K562 (cell line): ENCODE data around the gene PAIP1. TPM values are rescaled to one million over a fixed set of nuclear protein-coding genes. Genes with fewer than 3 reads are reported as not detected.
"Not testable (repeated sequence)": the region's sequence is repeated elsewhere in the genome, so short reads cannot be mapped to it uniquely, and the experiment has no call there.

ENCODE experiments used
- ATAC-seq: fragments of 200-7000 bp; cut with Tn5 transposase; 3 replicates; pipeline ENCODE4 v1.9.1; 2020; ENCODE audit warnings: moderate library complexity
- BruUV-seq: library from RNA; stranded (reverse); fragments of 400-500 nt; replicated peaks from 2 replicates; lab custom pipeline; 2021; lab: Mats Ljungman, UMichigan
- CTCF ChIA-PET: fragments of 300-600 bp; formaldehyde crosslinking; extraction: SDS; loops from one replicate; lab custom pipeline; 2021; ENCODE audit warnings: low intra/inter-chr PET ratio; lab: Yijun Ruan, JAX
- POLR2A ChIA-PET: fragments of 300-600, 350-650 bp; sonication (Branson Sonifier 250); formaldehyde crosslinking; extraction: SDS; loops from one replicate; lab custom pipeline; 2021; ENCODE audit warnings: antibody characterized with exemption, inconsistent platforms; lab: Yijun Ruan, JAX
- DNase-seq, 4 experiments: peaks; one replicate each; pipeline versions ENCODE4 v3.0.0 to v3.0.0-alpha.2; 2011 to 2018; ENCODE audit warnings: low spot score in 3 of 4, mixed read lengths in 3 of 4; ENCODE audit errors: extremely low read depth in 1 of 4
- FAIRE-seq: peaks from 2 replicates; lab custom pipeline; 2011; peaks lifted over from hg19 to GRCh38; lab: Jason Lieb, UNC
- H2AFZ ChIP-seq: 2 replicates; pipeline ENCODE4 v1.6.0; 2011; ENCODE audit warnings: low read depth, low read length, control low read depth, inconsistent platforms
- H3K27ac ChIP-seq: fragments of 200-600 bp; 3 replicates; pipeline ENCODE4 v1.8.0; 2011; ENCODE audit warnings: low read depth, mild to moderate bottlenecking, control low read depth, inconsistent platforms, low read length, moderate library complexity, mixed read lengths; ENCODE audit errors: extremely low read depth
- H3K27me3 ChIP-seq, 2 experiments: fragments of 300-600 bp in 1 of 2; 2 replicates in 1 of 2; 3 replicates in 1 of 2; pipeline versions ENCODE4 v1.6.0 to v1.8.0; 2011; ENCODE audit warnings: inconsistent platforms in 2 of 2, low read length in 2 of 2, mild to moderate bottlenecking in 1 of 2, mixed read lengths in 1 of 2, moderate library complexity in 1 of 2; ENCODE audit not compliant: control insufficient read depth in 2 of 2, insufficient read depth in 2 of 2
- H3K36me3 ChIP-seq: fragments of 300-600 bp; 3 replicates; pipeline ENCODE4 v1.8.0; 2011; ENCODE audit warnings: mild to moderate bottlenecking, low read length, inconsistent platforms; ENCODE audit not compliant: control insufficient read depth, insufficient read depth
- H3K4me1 ChIP-seq, 2 experiments: fragments of 200-600 bp in 1 of 2; replicated peaks in 1 of 2; 2 replicates in 1 of 2; 3 replicates in 1 of 2; pipeline versions ENCODE4 v1.5.1 to v1.8.0; 2011; ENCODE audit warnings: inconsistent platforms in 2 of 2, low read length in 2 of 2, mild to moderate bottlenecking in 1 of 2, mixed read lengths in 1 of 2, moderate library complexity in 1 of 2; ENCODE audit not compliant: control insufficient read depth in 2 of 2, insufficient read depth in 2 of 2
- H3K4me2 ChIP-seq: 2 replicates; pipeline ENCODE4 v1.6.1; 2011; ENCODE audit warnings: low read length, control low read depth, inconsistent platforms, mixed read lengths; ENCODE audit not compliant: insufficient read depth
- H3K4me3 ChIP-seq: fragments of 200-600 bp; sonication (generic), shearing (Covaris generic); 2 replicates; pipeline ENCODE4 v1.5.1; 2016; ENCODE audit warnings: control low read depth, inconsistent platforms
- H3K79me2 ChIP-seq: fragments of 200-600 bp; 3 replicates; pipeline ENCODE4 v1.8.0; 2011; ENCODE audit warnings: low read length, inconsistent platforms; ENCODE audit not compliant: control insufficient read depth, insufficient read depth
- H3K9ac ChIP-seq, 2 experiments: 2 replicates each; pipeline versions ENCODE4 v1.6.0 to v1.6.1; 2011; ENCODE audit warnings: low read depth in 2 of 2, low read length in 2 of 2, control low read depth in 1 of 2, inconsistent platforms in 1 of 2, mild to moderate bottlenecking in 1 of 2, mixed read lengths in 1 of 2; ENCODE audit not compliant: insufficient read depth in 1 of 2
- H3K9me1 ChIP-seq: one replicate; pipeline ENCODE4 v1.6.0; 2011; ENCODE audit warnings: inconsistent platforms, mild to moderate bottlenecking, low read length, moderate library complexity; ENCODE audit not compliant: control insufficient read depth, insufficient read depth
- H3K9me3 ChIP-seq: replicated peaks from 2 replicates; pipeline ENCODE4 v1.5.1; 2011; ENCODE audit warnings: low read depth, low read length, inconsistent platforms; ENCODE audit not compliant: control insufficient read depth, insufficient read depth
- H4K20me1 ChIP-seq: replicated peaks from 2 replicates; pipeline ENCODE4 v1.6.1; 2011; ENCODE audit warnings: low read length, inconsistent platforms, mixed read lengths; ENCODE audit not compliant: control insufficient read depth, insufficient read depth
- EGR1 ChIP-seq: fragments of 450-650 bp; conservative IDR thresholded peaks from 2 replicates; pipeline ENCODE4 v1.6.1; 2017; ENCODE audit warnings: mild to moderate bottlenecking
- ELF1 ChIP-seq: fragments of 200-800 bp; sonication (Bioruptor generic); IDR thresholded peaks from 2 replicates; pipeline ENCODE4 v1.6.1; 2016; ENCODE audit warnings: missing genetic modification characterization, missing compliant biosample characterization
- ETV5 ChIP-seq: sonication (generic); formaldehyde crosslinking; IDR thresholded peaks from 2 replicates; pipeline ENCODE4 v1.4.0; 2020; ENCODE audit warnings: low read depth, mild to moderate bottlenecking, missing genetic modification reagents
- GABPA ChIP-seq: fragments of 200-800 bp; sonication (Bioruptor generic); conservative IDR thresholded peaks from 2 replicates; pipeline ENCODE4 v1.6.1; 2016; ENCODE audit warnings: low read depth, missing genetic modification characterization, missing compliant biosample characterization
- GTF2A2 ChIP-seq: IDR thresholded peaks from 2 replicates; pipeline ENCODE4 v1.6.1; 2016; ENCODE audit warnings: mild to moderate bottlenecking, missing genetic modification characterization, missing compliant biosample characterization
- HMGN3 ChIP-seq: IDR thresholded peaks from 2 replicates; pipeline ENCODE4 v1.6.1; 2011; ENCODE audit warnings: borderline replicate concordance, low read depth, mild to moderate bottlenecking, mixed read lengths, low read length; ENCODE audit not compliant: insufficient read length; ENCODE audit errors: extremely low read depth
- RBM22 ChIP-seq: fragments of 200-400 bp; formaldehyde crosslinking; IDR thresholded peaks from 2 replicates; pipeline ENCODE4 v1.6.1; 2018; ENCODE audit warnings: low read length, low read depth; ENCODE audit not compliant: poor library complexity, severe bottlenecking
- STAG1 ChIP-seq: sonication (generic); formaldehyde crosslinking; IDR thresholded peaks from 2 replicates; pipeline ENCODE4 v1.5.0; 2020; ENCODE audit warnings: missing genetic modification reagents, borderline replicate concordance
- TFAP4 ChIP-seq: sonication (generic); formaldehyde crosslinking; IDR thresholded peaks from 2 replicates; pipeline ENCODE4 v1.8.0; 2022; ENCODE audit warnings: missing genetic modification reagents, mild to moderate bottlenecking, moderate library complexity, borderline replicate concordance
- UBTF ChIP-seq, 2 experiments: IDR thresholded peaks; 2 replicates each; pipeline ENCODE4 v1.6.1; 2012; ENCODE audit warnings: improper control_type of control experiment in 2 of 2, low read depth in 2 of 2, low read length in 2 of 2, borderline replicate concordance in 1 of 2
- YY1 ChIP-seq, 3 experiments: IDR thresholded peaks; 2 replicates each; pipeline ENCODE4 v1.6.1; 2011; ENCODE audit warnings: low read length in 2 of 3, mild to moderate bottlenecking in 2 of 3, moderate library complexity in 2 of 3, borderline replicate concordance in 1 of 3, control low read depth in 1 of 3, low read depth in 1 of 3; ENCODE audit not compliant: insufficient read depth in 3 of 3, insufficient replicate concordance in 2 of 3, control insufficient read depth in 1 of 3, insufficient read length in 1 of 3; ENCODE audit errors: extremely low read depth in 1 of 3
- ZNF232 ChIP-seq: sonication (generic); formaldehyde crosslinking; IDR thresholded peaks from 2 replicates; pipeline ENCODE4 v1.8.0; 2022; ENCODE audit warnings: mild to moderate bottlenecking, missing genetic modification reagents
- ZNF76 ChIP-seq: fragments of 250-450 bp; sonication (Bioruptor Pico); IDR thresholded peaks from 2 replicates; pipeline ENCODE4 v1.4.0; 2020; ENCODE audit warnings: mild to moderate bottlenecking, moderate library complexity, borderline replicate concordance
- WGBS: fragments of 100-300 bp; shearing (Covaris generic); methylation state at CpG from one replicate; pipeline ENCODE4 v1.1.6; 2016; ENCODE audit warnings: low coverage, mixed read lengths; ENCODE audit not compliant: insufficient coverage; ENCODE audit errors: missing lambda C conversion rate; 5-methylcytosine and 5-hydroxymethylcytosine counted together
- in situ Hi-C: fragments of 300-500 bp; cut with MboI; formaldehyde crosslinking; loops from 4 replicates; pipeline ENCODE4 v1.15.0; 2018; ENCODE audit warnings: inconsistent platforms, mixed read lengths
- intact Hi-C: fragments of 100-400 bp; cut with micrococcal nuclease; formaldehyde crosslinking; loops from 2 replicates; pipeline ENCODE4 v1.14.2; 2022
- polyA plus RNA-seq, 8 experiments: library from polyadenylated mRNA; depleted of rRNA in 4 of 8; stranded (reverse) in 5 of 8; unstranded in 3 of 8; fragments of >200 nt; fragmentation: Nextera tagmentation in 2 of 8; fragmentation: Illumina TruSeq in 1 of 8; extraction: Ambion mirVana in 2 of 8; extraction: Trizol in 1 of 8; gene quantifications; 2 replicates each; pipeline versions ENCODE4 v1.2.1 to v1.2.3, GENCODE V29; 2011 to 2014; ENCODE audit warnings: inconsistent platforms in 1 of 8, missing spikeins in 1 of 8
- total RNA-seq, 7 experiments: library from RNA; depleted of rRNA in 6 of 7; stranded (reverse); fragments of >200 nt in 6 of 7; fragmentation: Illumina TruSeq in 2 of 7; extraction: Trizol in 2 of 7; gene quantifications; 2 replicates each; pipeline versions ENCODE4 v1.2.1 to v1.2.3, GENCODE V29; 2011 to 2021; ENCODE audit warnings: low replicate concordance in 1 of 7

The PAIP1 gene
- total and polyA plus RNA-seq, 9 of the 15 experiments (the other 6 are each of a cell fraction or from before 2014, with no cell fraction given), result 51.7 to 181 (median 102) TPM

DNA sequence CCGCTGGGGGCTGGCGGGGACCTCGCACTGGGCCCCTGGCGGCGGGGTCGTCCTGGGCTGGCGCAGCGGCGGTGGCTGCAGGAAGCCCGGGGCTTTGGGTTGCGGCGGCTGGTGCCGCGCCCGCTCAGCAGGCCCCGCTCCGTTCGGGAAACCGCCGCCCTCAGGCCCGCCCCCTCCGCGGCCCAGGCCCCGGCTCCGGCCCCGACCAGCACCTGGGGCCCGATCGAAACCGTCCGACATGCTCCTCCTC, 345 bp downstream of the PAIP1 start:
- intact Hi-C loops, result loop anchor here (2.0 kb wide), 1 partner anchor 46 kb away; the partner anchor contains the start of gene NNT
- peak overlapping the region; percentile 85; the same call in 1 of the 2 replicates for H3K4me2 ChIP-seq

More for the DNA sequence above, 345 bp downstream of the PAIP1 start:
- Histone ChIP-seq H2AFZ (peak overlapping the region; percentile 98), H3K9ac (peak overlapping the region; percentile 95 to 97), H3K4me1 (peaks cover 11 to 21% of the 10 kb centered on the region in 2 experiments), H3K36me3 (peaks cover 42% of the 10 kb centered on the region), H3K27ac (peak overlapping the region; percentile 93), H3K79me2 (peaks cover 52% of the 10 kb centered on the region), H3K4me3 (peak overlapping the region; percentile 78)
- ChIA-PET POLR2A (interaction anchor here (1.2 to 1.4 kb wide), 2 partner anchors 14 to 44 kb away, joined by 3 to 5 read pairs; no protein-coding TSS in a partner anchor), CTCF (interaction anchor here (0.8 to 1.1 kb wide), 3 partner anchors 43 to 74 kb away, joined by 3 to 4 read pairs (median 3); no protein-coding TSS in a partner anchor)
- DNase-seq, H4K20me1 ChIP-seq, in situ Hi-C loops, FAIRE-seq, BruUV-seq, H3K9me3 ChIP-seq, H3K27me3 ChIP-seq, H3K9me1 ChIP-seq: not testable (repeated sequence)
- ATAC-seq, result peak; percentile 91
- TF ChIP-seq ZNF232 (CRISPR knock-in tag) (0 out of 2 replicates have a peak, but pooled peaks have one; percentile 19), ELF1 (tag) (0 out of 2 replicates have a peak, but pooled peaks have one; percentile 34), TFAP4 (CRISPR knock-in tag) (peak; percentile 70; the same call in 1 of the 2 replicates), ETV5 (CRISPR knock-in tag) (0 out of 2 replicates have a peak, but pooled peaks have one; percentile 32), STAG1 (CRISPR knock-in tag) (peak; percentile 7; the same call in 1 of the 2 replicates), GABPA (peak; percentile 63; the same call in 1 of the 2 replicates), UBTF (IDR thresholded peaks at IDR 0.05; ENCODE audit: borderline replicate concordance in 1 of 2, low read depth in 2 of 2, low read length in 2 of 2) (0 out of 4 replicates have a peak, but pooled peaks of 1 of the 2 experiments have one; percentile 93), GTF2A2 (tag) (0 out of 2 replicates have a peak, but pooled peaks have one; percentile 16), YY1 (IDR thresholded peaks at IDR 0.05; ENCODE audit: borderline replicate concordance in 1 of 3, control insufficient read depth in 1 of 3, extremely low read depth in 1 of 3, insufficient read depth in 3 of 3, insufficient read length in 1 of 3, insufficient replicate concordance in 2 of 3, low read depth in 1 of 3, low read length in 2 of 3) (peak in 1 of 3 experiments; percentile 6), HMGN3 (peak; percentile 63), RBM22 (peak; percentile 51), ZNF76 (CRISPR knock-in tag) (0 out of 2 replicates have a peak, but pooled peaks have one; percentile 11), EGR1 (peak; percentile 51; the same call in 1 of the 2 replicates)
- no CpG with 5 or more reads among the region's 30 CpGs for WGBS
